Left lung (tissue), 10 donors: ENCODE measurements around the gene SEC24A. TPM values are rescaled to one million over a fixed set of nuclear protein-coding genes. Genes with fewer than 3 reads are reported as not detected.
A peak's percentile ranks its signal among the peaks of the same experiment; 100 is the strongest.
"Not testable (repeated sequence)": the region's sequence is repeated elsewhere in the genome, so short reads cannot be mapped to it uniquely, and the experiment has no call there.

Experiments
- ATAC-seq: fragments of 200-7000 bp; cut with Tn5 transposase; one replicate; pipeline ENCODE4 v1.9.1; 2020; ENCODE audit warnings: moderate library complexity
- DNase-seq, 4 donors: peaks; one replicate each; pipeline ENCODE4 v3.0.0-alpha.2; 2013 to 2020
- H3K27ac ChIP-seq, 2 donors: fragments of 200-600 bp; sonication (generic) in 1 of 2; one replicate each; pipeline versions ENCODE4 v1.5.0 to v1.8.0; 2020 to 2021
- H3K27me3 ChIP-seq, 2 donors: fragments of 200-600 bp; sonication (generic) in 1 of 2; one replicate each; pipeline versions ENCODE4 v1.5.0 to v1.8.0; 2020 to 2021
- H3K36me3 ChIP-seq, 2 donors: fragments of 200-600 bp; sonication (generic) in 1 of 2; one replicate each; pipeline versions ENCODE4 v1.5.0 to v1.8.0; 2020 to 2021
- H3K4me1 ChIP-seq, 2 donors: fragments of 200-600 bp; one replicate each; pipeline ENCODE4 v1.8.0; 2021
- H3K4me3 ChIP-seq, 2 donors: fragments of 200-600 bp; sonication (generic) in 1 of 2; one replicate each; pipeline versions ENCODE4 v1.5.0 to v1.8.0; 2020 to 2021; ENCODE audit warnings: mild to moderate bottlenecking in 1 of 2
- H3K9me3 ChIP-seq, 2 donors: fragments of 200-600 bp; sonication (generic) in 1 of 2; one replicate each; pipeline versions ENCODE4 v1.5.0 to v1.8.0; 2020 to 2021
- intact Hi-C, 2 donors: fragments of 100-400 bp; cut with DNase I; formaldehyde crosslinking; loops; one replicate each; pipeline versions ENCODE4 v1.11.2 to v1.14.2; 2022
- polyA plus RNA-seq, 6 donors: library from polyadenylated mRNA; unstranded; fragments of 120-200 nt; gene quantifications; one replicate each; pipeline ENCODE4 v1.2.1, GENCODE V29; 2013; ENCODE audit not compliant: insufficient read length in 6 of 6
- total RNA-seq, 2 donors: library from RNA; stranded (reverse); fragmentation: NEBNext Ultra II Directional; extraction: Animal tissue kit (Norgen Biotek cat#: 25700); gene quantifications; one replicate each; pipeline ENCODE4 v1.2.1, GENCODE V29; 2021
- TF ChIP-seq, protein P1 (sequence below), 2 donors: fragments of 200-600 bp; sonication (generic) in 1 of 2; IDR thresholded peaks; one replicate each; pipeline versions ENCODE4 v1.5.0 to v1.8.0; 2021; ENCODE audit warnings: antibody characterized with exemption in 2 of 2
- donor health status: DM: no; HTN: yes; CAD: no.
- donor health status: DM: no; HTN: no; CAD: no.

Gene SEC24A
- total and polyA plus RNA-seq, 8 donors, result 17.5 to 26.9 (median 22.2) TPM

GRCh38 chr5:134614450-134615085 is 34.0 kb upstream of the SEC24A start:
- Histone ChIP-seq H3K36me3 (peaks cover 0 to 98% of the 10 kb centered on the region in 2 donors), H3K4me1 (no peaks in the 10 kb centered on the region), H3K27ac (no peak overlapping the region), H3K9me3 (no peaks in the 10 kb centered on the region), H3K4me3 (no peak overlapping the region), H3K27me3 (no peaks in the 10 kb centered on the region)
- TF ChIP-seq, protein P1, sequence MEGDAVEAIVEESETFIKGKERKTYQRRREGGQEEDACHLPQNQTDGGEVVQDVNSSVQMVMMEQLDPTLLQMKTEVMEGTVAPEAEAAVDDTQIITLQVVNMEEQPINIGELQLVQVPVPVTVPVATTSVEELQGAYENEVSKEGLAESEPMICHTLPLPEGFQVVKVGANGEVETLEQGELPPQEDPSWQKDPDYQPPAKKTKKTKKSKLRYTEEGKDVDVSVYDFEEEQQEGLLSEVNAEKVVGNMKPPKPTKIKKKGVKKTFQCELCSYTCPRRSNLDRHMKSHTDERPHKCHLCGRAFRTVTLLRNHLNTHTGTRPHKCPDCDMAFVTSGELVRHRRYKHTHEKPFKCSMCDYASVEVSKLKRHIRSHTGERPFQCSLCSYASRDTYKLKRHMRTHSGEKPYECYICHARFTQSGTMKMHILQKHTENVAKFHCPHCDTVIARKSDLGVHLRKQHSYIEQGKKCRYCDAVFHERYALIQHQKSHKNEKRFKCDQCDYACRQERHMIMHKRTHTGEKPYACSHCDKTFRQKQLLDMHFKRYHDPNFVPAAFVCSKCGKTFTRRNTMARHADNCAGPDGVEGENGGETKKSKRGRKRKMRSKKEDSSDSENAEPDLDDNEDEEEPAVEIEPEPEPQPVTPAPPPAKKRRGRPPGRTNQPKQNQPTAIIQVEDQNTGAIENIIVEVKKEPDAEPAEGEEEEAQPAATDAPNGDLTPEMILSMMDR (IDR thresholded peaks at IDR 0.05), result no peak
- ATAC-seq (no peak), DNase-seq (no peak)
- intact Hi-C loops, result no loop called here

DNA sequence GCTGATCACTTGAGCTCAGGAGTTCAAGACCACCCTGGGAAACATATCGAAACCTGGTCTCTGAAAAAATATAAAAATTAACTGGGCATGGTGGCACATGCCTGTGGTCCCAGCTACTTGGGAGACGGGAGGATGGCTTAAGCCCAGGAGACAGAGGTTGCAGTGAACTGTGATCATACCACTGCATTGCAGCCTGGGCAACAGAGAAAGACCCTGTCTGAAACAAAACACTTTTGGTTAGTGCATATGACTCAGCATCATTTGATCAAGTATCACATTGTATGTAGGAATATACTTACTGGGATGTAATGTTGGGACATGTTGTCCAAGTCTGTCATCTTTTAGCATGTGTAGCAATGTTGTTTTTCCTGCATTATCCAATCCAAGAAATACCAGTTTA is 28.0 kb upstream of the SEC24A start:
- no peaks in the 10 kb centered on the region for H3K9me3 ChIP-seq
- H3K4me3 ChIP-seq, result no peak overlapping the region
- H3K27me3 ChIP-seq, result no peaks in the 10 kb centered on the region
- intact Hi-C loops, result no loop called here
- H3K27ac ChIP-seq, result no peak overlapping the region
- DNase-seq (no peak), ATAC-seq (no peak)
- H3K36me3 ChIP-seq, result peaks cover 0 to 82% of the 10 kb centered on the region in 2 donors
- TF ChIP-seq, protein P1 (IDR thresholded peaks at IDR 0.05), result no peak
- H3K4me1 ChIP-seq, result peaks cover 0 to 3% of the 10 kb centered on the region in 2 donors

DNA sequence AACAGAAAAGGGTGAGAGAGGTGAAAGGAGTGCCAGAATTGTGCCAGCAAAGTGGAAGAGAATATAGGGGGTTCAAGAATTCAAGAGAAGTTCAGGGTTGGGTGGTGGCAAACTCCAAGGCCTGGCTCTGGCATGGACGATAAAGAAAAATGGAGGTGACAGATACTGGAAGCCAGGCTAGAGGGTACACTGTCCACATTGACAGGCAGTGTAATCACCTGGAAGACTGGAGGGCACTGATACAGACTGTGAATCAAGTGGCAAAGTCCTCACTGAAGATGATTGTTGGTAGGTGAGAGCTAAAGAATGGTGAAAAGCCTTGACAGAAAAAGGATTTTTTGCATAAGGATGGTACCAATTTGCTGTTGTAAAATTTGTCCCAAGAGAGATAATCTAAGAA is 23.0 kb upstream of the SEC24A start:
- Histone ChIP-seq H3K4me3 (no peak overlapping the region), H3K9me3 (no peaks in the 10 kb centered on the region), H3K27me3 (no peaks in the 10 kb centered on the region), H3K27ac (no peak overlapping the region), H3K36me3 (peaks cover 0 to 33% of the 10 kb centered on the region in 2 donors), H3K4me1 (peaks cover 6 to 27% of the 10 kb centered on the region in 2 donors)
- ATAC-seq (no peak), DNase-seq (no peak)
- intact Hi-C loops, result no loop called here
- TF ChIP-seq, protein P1 (IDR thresholded peaks at IDR 0.05), result no peak

- TF ChIP-seq, protein P1 (IDR thresholded peaks at IDR 0.05), result no peak
- intact Hi-C loops, result no loop called here
- ATAC-seq (peak; percentile 89), DNase-seq (no peak)
- H3K27ac ChIP-seq, result peak overlapping the region; percentile 31 to 53
- H3K36me3 ChIP-seq, result peaks cover 0 to 23% of the 10 kb centered on the region in 2 donors
- H3K9me3 ChIP-seq, result no peaks in the 10 kb centered on the region
- H3K27me3 ChIP-seq, result no peaks in the 10 kb centered on the region
- no peak overlapping the region for H3K4me3 ChIP-seq
- peaks cover 6 to 37% of the 10 kb centered on the region in 2 donors for H3K4me1 ChIP-seq
Measured at GRCh38 chr5:134626369-134627014, 22.1 kb upstream of the SEC24A start.

GRCh38 chr5:134634227-134634626 is 14.4 kb upstream of the SEC24A start:
- Histone ChIP-seq H3K36me3 (no peaks in the 10 kb centered on the region), H3K27me3 (no peaks in the 10 kb centered on the region), H3K27ac (no peak overlapping the region), H3K4me1 (peaks cover 0 to 29% of the 10 kb centered on the region in 2 donors), H3K9me3 (no peaks in the 10 kb centered on the region), H3K4me3 (no peak overlapping the region)
- DNase-seq, result no peak
- intact Hi-C loops, result no loop called here
- no peak for ATAC-seq
- TF ChIP-seq, protein P1 (IDR thresholded peaks at IDR 0.05), result no peak

- DNase-seq, ATAC-seq, intact Hi-C loops, H3K36me3 ChIP-seq, H3K9me3 ChIP-seq, H3K27ac ChIP-seq, H3K27me3 ChIP-seq, H3K4me3 ChIP-seq: not testable (repeated sequence)
- H3K4me1 ChIP-seq, result peaks cover 0 to 23% of the 10 kb centered on the region in 2 donors
Measured at GRCh38 chr5:134635366-134635765, 13.2 kb upstream of the SEC24A start.
